ENCODE measurements around the gene PTCRA. TPM values are rescaled to one million over a fixed set of nuclear protein-coding genes. Genes with fewer than 3 reads are reported as not detected.

Gene PTCRA
- total RNA-seq, 1 experiment from 2014 or later: not detected

GRCh38 chr6:42891199-42891722, 24.6 kb upstream of the PTCRA start:
- RAD21 ChIA-PET (ENCODE audit: low non-redundant PET in 1 of 2, low total read pairs in 2 of 2, uncharacterized antibody in 2 of 2, unreplicated experiment in 2 of 2): no interaction called here
- BruUV-seq (replicated peaks): no TSS peak
- POLR2A ChIA-PET: interaction anchor here (1.6 to 1.8 kb wide), 2 partner anchors 10 to 12 kb away, joined by 5 to 10 read pairs; partner anchors contain the start of gene RPL7L1
- H3K27me3 ChIP-seq (ENCODE audit: insufficient read depth, low read length): no peaks in the 10 kb centered on the region
- TF ChIP-seq EZH2phosphoT487 (IDR thresholded peaks at IDR 0.05; ENCODE audit: borderline replicate concordance) (no peak), POLR2AphosphoS5 (IDR thresholded peaks at IDR 0.05; ENCODE audit: low read depth, low read length) (no peak), EZH2 (IDR thresholded peaks at IDR 0.05) (no peak), FOSL1 (IDR thresholded peaks at IDR 0.05; ENCODE audit: low read depth) (no peak), SIN3A (IDR thresholded peaks at IDR 0.05; ENCODE audit: low read depth) (no peak), ZNF274 (IDR thresholded peaks at IDR 0.05; ENCODE audit: low read depth, low read length) (no peak), POLR2A (IDR thresholded peaks at IDR 0.05; ENCODE audit: borderline replicate concordance, extremely low read depth, insufficient read depth, insufficient read length) (no peak), EGR1 (IDR thresholded peaks at IDR 0.05; ENCODE audit: low read depth) (no peak), ZFX (IDR thresholded peaks at IDR 0.05) (no peak), SRF (IDR thresholded peaks at IDR 0.05; ENCODE audit: low read depth) (no peak), ELF1 (IDR thresholded peaks at IDR 0.05; ENCODE audit: borderline replicate concordance, low read depth) (no peak), CEBPB (IDR thresholded peaks at IDR 0.05; ENCODE audit: low read depth) (no peak), ZBTB33 (IDR thresholded peaks at IDR 0.05; ENCODE audit: extremely low read depth, insufficient replicate concordance, low read length) (no peak), YY1 (IDR thresholded peaks at IDR 0.05; ENCODE audit: extremely low read depth, insufficient replicate concordance, low read depth, low read length) (no peak), REST (IDR thresholded peaks at IDR 0.05; ENCODE audit: low read depth) (no peak), CBX3 (IDR thresholded peaks at IDR 0.05; ENCODE audit: low read depth) (no peak), SP1 (IDR thresholded peaks at IDR 0.05; ENCODE audit: low read depth) (no peak), TCF7L2 (IDR thresholded peaks at IDR 0.05; ENCODE audit: borderline replicate concordance, extremely low read depth, insufficient read depth, insufficient read length) (no peak), MAX (IDR thresholded peaks at IDR 0.05) (no peak)
- TF ChIP-seq, protein P1, sequence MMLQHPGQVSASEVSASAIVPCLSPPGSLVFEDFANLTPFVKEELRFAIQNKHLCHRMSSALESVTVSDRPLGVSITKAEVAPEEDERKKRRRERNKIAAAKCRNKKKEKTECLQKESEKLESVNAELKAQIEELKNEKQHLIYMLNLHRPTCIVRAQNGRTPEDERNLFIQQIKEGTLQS (IDR thresholded peaks at IDR 0.05): no peak
- peak overlapping the region; percentile 98 for H3K27ac ChIP-seq (ENCODE audit: low read depth, low read length)
- DNase-seq (ENCODE audit: low read depth, low spot score): no peak
- H3K9me2 ChIP-seq (ENCODE audit: insufficient read depth): no peaks in the 10 kb centered on the region
- ATAC-seq: no peak
- peaks cover 3% of the 10 kb centered on the region; the same call in 1 of the 2 replicates for H3K79me2 ChIP-seq (ENCODE audit: insufficient read depth, low read length)
- peaks cover 3 to 18% of the 10 kb centered on the region in 2 experiments; a peak in 3 of 4 replicates for H3K4me1 ChIP-seq (ENCODE audit: control insufficient read depth in 1 of 2, insufficient read depth in 2 of 2, low read length in 2 of 2)
- intact Hi-C loops (cut with micrococcal nuclease): loop anchor here (5.0 kb wide), 1 partner anchor 144 kb away; the partner anchor contains the start of gene TBCC
- H2AFZ ChIP-seq (ENCODE audit: low read depth, low read length, poor library complexity, severe bottlenecking): peak overlapping the region; percentile 63
- peak overlapping the region; percentile 87 to 93 for H3K4me3 ChIP-seq (replicated peaks in 1 of 2; ENCODE audit: low read depth in 1 of 2, low read length in 2 of 2)
- H3K9ac ChIP-seq (ENCODE audit: low read length): peak overlapping the region; percentile 92
- H3K4me2 ChIP-seq (ENCODE audit: low read length): peak overlapping the region; percentile 87
- peaks cover 2% of the 10 kb centered on the region for H4K20me1 ChIP-seq (ENCODE audit: insufficient read depth)
- CTCF ChIA-PET: interaction anchor here (1.0 kb wide), 1 partner anchor 230 kb away, joined by 3 read pairs; no protein-coding TSS in a partner anchor
- no peaks in the 10 kb centered on the region for H3K9me3 ChIP-seq (ENCODE audit: control insufficient read depth in 1 of 2, insufficient read depth in 1 of 2, low read depth in 1 of 2, low read length in 2 of 2)
- H3K36me3 ChIP-seq (ENCODE audit: control insufficient read depth in 1 of 2, insufficient read depth in 2 of 2, low read length in 2 of 2): no peaks in the 10 kb centered on the region
